Subcutaneous abdominal adipose tissue (tissue), 5 donors: ENCODE data around the gene IRF1.

Experiments used
- H3K27ac ChIP-seq: one replicate; pipeline ENCODE4 v1.7.0; 2013; ENCODE audit warnings: low read depth, mild to moderate bottlenecking, inconsistent platforms, low read length, moderate library complexity
- H3K27me3 ChIP-seq, 5 donors: one replicate each; pipeline ENCODE4 v1.7.0; 2013; ENCODE audit warnings: low read length in 5 of 5, inconsistent platforms in 1 of 5; ENCODE audit not compliant: control insufficient read depth in 5 of 5, insufficient read depth in 4 of 5
- H3K36me3 ChIP-seq, 5 donors: one replicate each; pipeline ENCODE4 v1.7.0; 2013; ENCODE audit warnings: low read length in 5 of 5; ENCODE audit not compliant: control insufficient read depth in 5 of 5, insufficient read depth in 5 of 5
- H3K4me1 ChIP-seq, 5 donors: one replicate each; pipeline ENCODE4 v1.7.0; 2013; ENCODE audit warnings: low read length in 5 of 5, mild to moderate bottlenecking in 3 of 5, moderate library complexity in 1 of 5; ENCODE audit not compliant: control insufficient read depth in 5 of 5, insufficient read depth in 5 of 5
- H3K4me3 ChIP-seq, 5 donors: one replicate each; pipeline ENCODE4 v1.7.0; 2013; ENCODE audit warnings: low read length in 5 of 5, low read depth in 1 of 5
- H3K9ac ChIP-seq, 5 donors: one replicate each; pipeline ENCODE4 v1.7.0; 2013; ENCODE audit warnings: low read length in 5 of 5, mild to moderate bottlenecking in 4 of 5, moderate library complexity in 3 of 5
- H3K9me3 ChIP-seq, 5 donors: one replicate each; pipeline ENCODE4 v1.7.0; 2013; ENCODE audit warnings: low read length in 5 of 5; ENCODE audit not compliant: control insufficient read depth in 5 of 5
- donor health status: healthy.
- donor health status: healthy.
- donor health status: healthy.
- donor health status: healthy.
- donor health status: healthy.

IRF1 gene

DNA sequence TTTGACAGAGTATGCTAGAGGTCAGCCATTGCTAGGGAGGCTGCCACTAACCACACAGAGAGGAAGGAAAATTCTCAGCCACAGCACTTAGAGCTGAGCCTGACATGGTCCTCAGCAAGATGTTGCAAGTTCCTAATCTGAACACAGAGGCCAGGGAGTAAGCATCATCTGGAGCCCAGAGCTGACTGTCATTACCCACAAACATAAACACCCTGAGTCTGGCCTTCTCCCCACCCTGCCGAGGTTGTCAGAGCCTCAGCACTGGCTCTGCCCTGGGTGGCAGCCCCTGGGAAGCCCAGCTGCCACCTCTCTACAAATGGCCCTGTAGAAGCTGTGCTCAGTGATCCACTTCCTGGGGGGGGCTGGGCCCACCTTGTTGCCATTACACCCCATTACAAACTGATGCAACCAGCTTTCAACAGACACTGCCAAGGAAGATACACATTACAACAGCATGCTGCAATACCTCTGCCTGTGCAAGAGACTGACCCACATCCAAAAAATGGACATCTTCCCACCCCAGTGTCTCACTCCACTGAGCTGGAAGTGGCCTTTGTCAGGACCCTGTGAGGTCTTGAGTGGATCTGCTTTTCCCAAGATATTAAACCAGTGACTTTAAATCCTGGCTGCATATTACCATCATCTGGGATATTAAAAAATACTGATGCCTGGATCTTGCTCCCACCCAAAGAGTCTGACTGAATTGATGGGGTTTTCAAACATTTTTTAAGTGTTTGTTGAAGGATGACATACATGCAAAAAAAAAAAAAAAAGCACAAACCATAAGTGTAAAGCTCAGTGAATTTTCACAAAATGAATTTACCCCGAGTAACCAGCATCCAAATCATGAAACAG is 33.0 kb downstream of the IRF1 start:
- H3K4me3 ChIP-seq, result no peak overlapping the region
- H3K4me1 ChIP-seq, result peaks cover 8 to 76% (median 48%) of the 10 kb centered on the region in 5 donors

DNA sequence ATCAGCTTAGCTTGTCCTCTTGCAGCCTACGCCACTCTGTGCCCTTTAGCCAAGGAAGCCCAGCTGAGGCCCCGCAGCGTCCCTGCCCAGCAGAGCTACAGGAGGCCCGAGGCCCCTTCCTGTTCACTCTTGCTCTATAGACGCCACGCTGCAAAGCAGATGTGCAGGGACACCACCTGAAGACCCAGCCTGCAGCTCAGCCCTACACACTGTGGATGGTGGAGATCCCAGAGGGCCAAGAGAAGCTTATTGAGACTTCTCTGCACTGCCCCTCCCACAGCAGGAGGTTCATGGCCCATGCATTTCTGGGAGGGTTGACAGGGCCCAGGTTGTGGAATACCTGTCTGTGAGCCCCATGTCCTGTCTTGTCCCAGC is 33.6 kb downstream of the IRF1 start:
- no peaks in the 10 kb centered on the region for H3K27me3 ChIP-seq
- peaks cover 8 to 75% (median 48%) of the 10 kb centered on the region in 5 donors for H3K4me1 ChIP-seq
- H3K27ac ChIP-seq, result peak overlapping the region; percentile 79
- no peaks in the 10 kb centered on the region for H3K9me3 ChIP-seq
- peak overlapping the region in 1 of 5 donors; percentile 42 for H3K9ac ChIP-seq
- peak overlapping the region in 1 of 5 donors; percentile 12 for H3K4me3 ChIP-seq
- H3K36me3 ChIP-seq, result peaks cover 3 to 15% (median 10%) of the 10 kb centered on the region in 5 donors

More for the DNA sequence above, 33.0 kb downstream of the IRF1 start:
- peak overlapping the region; percentile 79 for H3K27ac ChIP-seq
- no peaks in the 10 kb centered on the region for H3K27me3 ChIP-seq
- no peaks in the 10 kb centered on the region for H3K9me3 ChIP-seq
- peak overlapping the region in 1 of 5 donors; percentile 42 for H3K9ac ChIP-seq
- H3K36me3 ChIP-seq, result peaks cover 0 to 15% (median 10%) of the 10 kb centered on the region in 5 donors

DNA sequence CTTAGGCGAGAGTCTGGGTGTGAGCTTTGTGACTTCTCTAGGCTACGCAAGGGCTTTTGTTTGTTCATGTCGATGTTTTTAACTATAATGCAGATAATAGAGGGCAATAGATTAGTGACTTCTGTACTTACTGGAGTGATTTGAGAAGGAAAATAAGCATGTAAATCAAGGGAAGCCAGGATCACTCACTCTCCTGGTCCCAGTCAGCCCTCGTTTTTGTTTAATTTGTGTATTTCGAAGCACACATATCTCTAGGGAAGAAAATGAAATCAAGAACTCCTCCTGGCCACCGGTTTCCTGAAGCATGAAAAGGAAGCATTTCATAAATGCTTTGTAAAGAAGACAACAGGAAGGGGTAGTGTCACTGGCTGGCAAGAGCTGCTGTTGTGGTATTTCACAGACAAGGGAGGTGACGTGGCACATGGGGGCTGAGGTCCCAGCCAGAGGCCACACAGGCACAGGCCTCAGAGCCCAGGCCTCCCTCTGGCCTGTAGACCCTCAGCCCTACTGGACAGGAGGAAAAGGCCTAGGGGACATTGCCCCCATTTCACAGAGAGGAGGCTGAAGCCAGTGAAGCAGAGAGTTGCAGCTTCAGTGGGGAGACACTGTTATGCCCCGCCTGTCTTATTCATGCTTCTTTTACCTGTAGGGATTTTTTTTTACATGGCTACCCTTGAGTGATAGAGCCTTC is 34.1 kb downstream of the IRF1 start:
- Histone ChIP-seq H3K27me3 (no peaks in the 10 kb centered on the region), H3K36me3 (peaks cover 3 to 18% (median 14%) of the 10 kb centered on the region in 5 donors), H3K9me3 (no peaks in the 10 kb centered on the region), H3K9ac (peak overlapping the region in 4 of 5 donors; percentile 9 to 42 (median 39)), H3K4me3 (no peak overlapping the region), H3K27ac (peak overlapping the region; percentile 79), H3K4me1 (peaks cover 8 to 70% (median 48%) of the 10 kb centered on the region in 5 donors)

DNA sequence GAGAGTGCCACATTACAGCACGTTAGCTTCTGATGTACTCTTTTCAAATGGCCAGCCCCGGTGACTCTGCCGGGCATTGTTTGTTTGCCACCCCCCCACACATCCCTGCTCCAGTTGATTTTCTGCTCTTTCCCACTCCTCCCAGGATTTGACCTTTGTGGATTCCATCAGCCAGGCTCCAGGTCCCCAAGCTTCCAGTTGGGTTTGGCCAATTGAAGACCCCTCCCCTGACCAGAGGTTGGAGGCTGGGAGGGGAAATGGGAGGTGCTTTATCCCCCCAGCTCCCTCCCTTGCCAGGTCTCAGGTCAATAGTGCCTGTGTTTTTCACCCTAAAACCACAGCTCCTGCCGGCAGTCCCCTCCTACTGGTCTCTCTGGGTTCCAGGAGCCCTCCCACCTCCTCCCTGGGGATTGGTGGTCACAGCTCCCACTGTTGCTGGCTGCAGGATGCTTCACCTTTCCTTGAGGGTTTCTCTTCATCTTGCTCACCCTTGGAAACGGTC is 34.9 kb downstream of the IRF1 start:
- no peaks in the 10 kb centered on the region for H3K27me3 ChIP-seq
- no peak overlapping the region for H3K4me3 ChIP-seq
- H3K27ac ChIP-seq, result peak overlapping the region; percentile 79
- H3K4me1 ChIP-seq, result peaks cover 8 to 64% (median 46%) of the 10 kb centered on the region in 5 donors
- peak overlapping the region in 1 of 5 donors; percentile 5 for H3K9ac ChIP-seq
- peaks cover 3 to 19% (median 13%) of the 10 kb centered on the region in 5 donors for H3K36me3 ChIP-seq
- no peaks in the 10 kb centered on the region for H3K9me3 ChIP-seq

DNA sequence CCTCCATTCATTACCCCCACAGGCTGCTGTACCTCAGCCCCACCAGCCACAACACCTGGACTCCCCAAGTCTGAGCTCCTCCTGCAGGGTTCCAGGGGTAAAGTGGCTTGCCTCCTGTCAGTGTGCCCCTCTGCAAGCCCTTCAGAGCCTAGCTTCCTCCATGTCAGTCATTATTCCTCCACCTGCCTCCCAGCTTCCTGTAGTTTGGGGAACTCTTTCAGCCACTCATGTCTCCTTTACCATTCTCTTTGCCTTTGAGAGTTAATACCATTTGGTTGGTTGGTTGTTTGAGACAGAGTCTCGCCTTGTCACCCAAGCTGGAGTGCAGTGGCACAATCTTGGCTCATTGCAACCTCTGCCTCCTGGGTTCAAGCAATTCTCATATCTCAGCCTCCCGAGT is 36.2 kb downstream of the IRF1 start:
- H3K27ac ChIP-seq, result no peak overlapping the region
- no peaks in the 10 kb centered on the region for H3K27me3 ChIP-seq
- no peaks in the 10 kb centered on the region for H3K9me3 ChIP-seq
- H3K9ac ChIP-seq, result no peak overlapping the region
- peaks cover 8 to 51% (median 36%) of the 10 kb centered on the region in 5 donors for H3K4me1 ChIP-seq
- H3K4me3 ChIP-seq, result no peak overlapping the region
- peaks cover 3 to 21% (median 15%) of the 10 kb centered on the region in 5 donors for H3K36me3 ChIP-seq

DNA sequence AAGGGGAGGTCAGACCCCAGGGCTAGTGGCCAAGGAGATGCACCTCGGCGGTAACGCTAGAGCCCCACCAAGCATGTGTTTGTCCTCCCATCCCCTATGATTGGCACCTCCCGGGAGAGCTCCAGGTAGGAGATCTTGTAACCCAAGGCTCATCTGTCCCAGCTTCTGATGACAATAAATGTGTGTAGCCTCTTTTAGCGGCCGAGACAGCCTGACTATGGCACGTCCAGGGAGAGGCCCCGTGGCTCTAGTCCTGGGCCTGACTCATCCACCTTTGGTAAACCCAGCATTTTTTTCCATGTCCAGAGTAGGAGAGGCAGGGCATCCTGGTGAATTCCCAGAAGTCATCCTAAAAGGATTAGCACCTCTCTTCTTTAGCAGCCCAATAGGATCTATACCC is 39.2 kb downstream of the IRF1 start:
- Histone ChIP-seq H3K27ac (no peak overlapping the region), H3K27me3 (peaks cover 0 to 3% (median 0%) of the 10 kb centered on the region in 5 donors), H3K4me1 (peaks cover 6 to 33% (median 22%) of the 10 kb centered on the region in 5 donors), H3K9me3 (peaks cover 0 to 3% (median 0%) of the 10 kb centered on the region in 5 donors), H3K9ac (no peak overlapping the region), H3K4me3 (no peak overlapping the region), H3K36me3 (peaks cover 3 to 24% (median 15%) of the 10 kb centered on the region in 5 donors)

DNA sequence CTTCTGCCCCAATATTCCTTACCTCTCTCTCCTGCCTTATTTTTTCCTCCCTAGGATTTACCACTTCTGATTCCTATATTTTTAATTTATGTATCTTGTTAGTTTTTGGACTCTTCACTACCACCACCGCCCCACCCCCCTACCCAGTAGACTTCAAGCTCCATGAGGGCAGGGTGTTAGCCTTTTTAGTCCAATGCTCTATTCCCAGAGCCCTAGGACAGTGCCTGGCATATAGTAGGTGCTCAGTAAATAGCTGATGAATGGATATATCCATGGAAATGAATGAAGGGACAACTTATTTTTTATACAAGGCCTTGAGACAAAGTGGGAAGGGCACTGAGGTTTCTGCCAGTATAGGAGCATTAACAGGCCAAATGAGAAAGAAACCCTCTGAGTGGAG is 41.5 kb downstream of the IRF1 start:
- Histone ChIP-seq H3K36me3 (peaks cover 3 to 22% (median 15%) of the 10 kb centered on the region in 5 donors), H3K27ac (no peak overlapping the region), H3K4me3 (no peak overlapping the region), H3K9ac (no peak overlapping the region), H3K9me3 (peaks cover 0 to 3% (median 0%) of the 10 kb centered on the region in 5 donors), H3K27me3 (peaks cover 0 to 3% (median 0%) of the 10 kb centered on the region in 5 donors), H3K4me1 (peaks cover 15 to 33% (median 30%) of the 10 kb centered on the region in 5 donors)

DNA sequence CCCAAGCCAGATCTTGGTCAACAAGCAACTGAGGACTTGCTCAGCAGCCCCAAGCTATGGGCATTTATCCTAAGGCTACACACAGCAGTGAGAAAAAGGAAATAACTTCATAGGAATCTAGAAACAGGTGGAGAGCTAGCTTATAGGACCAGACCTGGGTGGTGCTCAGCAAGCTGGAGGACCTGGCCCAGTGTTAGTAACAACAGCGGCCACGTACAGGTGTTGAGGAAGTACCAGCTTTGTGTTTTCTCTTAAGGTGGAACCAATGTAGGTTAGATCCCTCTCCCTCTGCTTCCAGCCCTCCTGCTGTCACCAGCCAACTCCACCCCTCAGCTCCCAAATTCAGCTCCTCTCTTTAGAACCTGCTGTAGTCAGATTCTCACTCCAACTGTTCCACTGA is 43.4 kb downstream of the IRF1 start:
- Histone ChIP-seq H3K36me3 (peaks cover under 1 to 24% (median 9%) of the 10 kb centered on the region in 5 donors), H3K9ac (peak overlapping the region in 2 of 5 donors; percentile 26 to 70), H3K27me3 (peaks cover 0 to 3% (median 0%) of the 10 kb centered on the region in 5 donors), H3K27ac (peak overlapping the region; percentile 86), H3K9me3 (peaks cover 0 to 3% (median 0%) of the 10 kb centered on the region in 5 donors), H3K4me1 (peaks cover 15 to 39% (median 35%) of the 10 kb centered on the region in 5 donors), H3K4me3 (peak overlapping the region in 1 of 5 donors; percentile 26)

DNA sequence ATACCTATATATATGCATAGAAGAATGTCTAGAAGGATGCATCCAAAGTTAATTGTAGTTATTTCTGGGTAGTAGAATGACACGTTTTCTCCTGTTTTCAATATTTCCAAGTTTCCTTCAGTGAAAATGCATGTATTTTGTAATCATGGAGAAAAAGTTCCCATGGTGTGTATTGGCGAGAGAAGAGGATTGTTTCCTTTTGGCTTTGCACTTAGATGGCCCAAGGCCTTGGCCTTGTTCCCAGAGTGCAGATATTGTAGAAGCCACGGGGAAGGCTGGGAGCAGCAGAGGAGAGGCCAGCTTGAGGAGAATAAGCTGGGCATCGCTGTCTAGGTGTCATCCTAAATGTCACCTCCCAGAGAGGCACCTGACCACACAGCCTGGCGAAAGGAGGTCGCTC is 44.0 kb downstream of the IRF1 start:
- Histone ChIP-seq H3K36me3 (peaks cover 0 to 22% (median 9%) of the 10 kb centered on the region in 5 donors), H3K27ac (peak overlapping the region; percentile 86), H3K9ac (peak overlapping the region in 2 of 5 donors; percentile 26 to 70), H3K4me3 (peak overlapping the region in 1 of 5 donors; percentile 26), H3K4me1 (peaks cover 15 to 40% (median 37%) of the 10 kb centered on the region in 5 donors), H3K27me3 (peaks cover 0 to 3% (median 0%) of the 10 kb centered on the region in 5 donors), H3K9me3 (peaks cover 0 to 3% (median 0%) of the 10 kb centered on the region in 5 donors)
